LNCAP (cell line): ENCODE results near the gene NEK7.

Source experiments
- TF ChIP-seq, protein P1 (sequence below): fragments of 450-650 bp; IDR thresholded peaks from 2 replicates; pipeline ENCODE4 v1.5.1; 2017; ENCODE audit warnings: mild to moderate bottlenecking

Gene NEK7

DNA sequence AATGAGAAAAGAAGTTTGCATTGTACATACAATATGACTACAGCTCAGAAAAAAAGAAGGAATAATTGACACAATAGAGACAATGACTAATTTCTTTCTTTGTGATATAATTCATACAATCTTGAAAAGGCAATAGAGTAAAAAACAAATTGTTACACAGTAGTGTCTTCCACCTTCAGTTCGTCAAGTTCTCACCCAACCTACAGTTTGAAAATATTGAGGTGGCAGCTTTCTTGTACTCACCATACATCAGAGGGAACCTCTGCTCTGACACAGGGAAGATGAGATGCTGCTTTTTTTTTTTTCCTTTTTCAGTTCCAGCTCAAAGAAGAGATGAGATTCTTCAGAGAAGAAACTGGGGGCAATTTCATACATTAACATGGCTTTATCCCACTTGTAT is 210.5 kb downstream of the NEK7 start:
- TF ChIP-seq, protein P1, sequence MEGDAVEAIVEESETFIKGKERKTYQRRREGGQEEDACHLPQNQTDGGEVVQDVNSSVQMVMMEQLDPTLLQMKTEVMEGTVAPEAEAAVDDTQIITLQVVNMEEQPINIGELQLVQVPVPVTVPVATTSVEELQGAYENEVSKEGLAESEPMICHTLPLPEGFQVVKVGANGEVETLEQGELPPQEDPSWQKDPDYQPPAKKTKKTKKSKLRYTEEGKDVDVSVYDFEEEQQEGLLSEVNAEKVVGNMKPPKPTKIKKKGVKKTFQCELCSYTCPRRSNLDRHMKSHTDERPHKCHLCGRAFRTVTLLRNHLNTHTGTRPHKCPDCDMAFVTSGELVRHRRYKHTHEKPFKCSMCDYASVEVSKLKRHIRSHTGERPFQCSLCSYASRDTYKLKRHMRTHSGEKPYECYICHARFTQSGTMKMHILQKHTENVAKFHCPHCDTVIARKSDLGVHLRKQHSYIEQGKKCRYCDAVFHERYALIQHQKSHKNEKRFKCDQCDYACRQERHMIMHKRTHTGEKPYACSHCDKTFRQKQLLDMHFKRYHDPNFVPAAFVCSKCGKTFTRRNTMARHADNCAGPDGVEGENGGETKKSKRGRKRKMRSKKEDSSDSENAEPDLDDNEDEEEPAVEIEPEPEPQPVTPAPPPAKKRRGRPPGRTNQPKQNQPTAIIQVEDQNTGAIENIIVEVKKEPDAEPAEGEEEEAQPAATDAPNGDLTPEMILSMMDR: no peak

DNA sequence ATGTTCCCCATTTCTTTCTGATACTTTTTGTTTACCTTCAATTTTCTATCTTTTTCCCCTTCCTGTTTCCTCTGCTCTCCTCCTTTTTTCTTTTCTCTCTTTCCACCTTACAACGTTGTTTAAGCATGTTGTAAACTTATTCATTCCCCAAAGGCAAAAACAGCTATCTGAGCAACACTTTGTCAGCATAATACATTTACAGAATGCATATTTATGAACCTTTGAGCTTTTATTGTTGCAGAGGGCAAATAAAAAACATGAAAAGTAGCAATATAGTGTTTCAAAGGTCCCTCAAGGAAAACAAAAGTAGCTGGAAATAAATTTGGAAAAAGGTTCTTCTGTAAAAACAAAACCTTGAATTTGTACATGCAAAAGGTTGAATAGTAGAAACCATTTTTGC is 214.2 kb downstream of the NEK7 start:
- TF ChIP-seq, protein P1: no peak
